Measurements from ENCODE around the gene ZNF195. TPM values are rescaled to one million over a fixed set of nuclear protein-coding genes. Genes with fewer than 3 reads are reported as not detected.

ZNF195 gene
- total RNA-seq, 4 donors from 2014 or later, result 36.1 to 94.1 (median 40.6) TPM

DNA sequence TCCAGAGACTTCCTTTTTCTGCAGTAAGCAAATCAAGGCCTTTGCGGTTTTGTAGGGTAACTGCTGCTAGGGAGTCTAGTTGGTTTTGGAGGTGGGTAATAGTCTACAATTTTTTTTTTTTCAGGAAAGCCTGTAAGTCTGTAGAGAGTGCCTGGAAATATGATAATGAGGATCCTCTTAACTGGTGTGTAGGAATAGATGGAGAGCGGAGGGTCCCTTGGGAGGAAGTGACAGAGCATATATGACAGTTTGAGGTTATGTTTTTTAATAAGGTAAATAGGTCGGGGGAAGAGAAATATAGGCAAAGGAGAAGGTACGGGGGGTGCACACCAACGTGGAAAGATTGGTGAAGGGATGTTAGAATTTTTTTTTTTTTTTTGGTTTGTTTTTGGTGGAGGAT is 25.9 kb downstream of the ZNF195 start:
- TF ChIP-seq, protein P1, sequence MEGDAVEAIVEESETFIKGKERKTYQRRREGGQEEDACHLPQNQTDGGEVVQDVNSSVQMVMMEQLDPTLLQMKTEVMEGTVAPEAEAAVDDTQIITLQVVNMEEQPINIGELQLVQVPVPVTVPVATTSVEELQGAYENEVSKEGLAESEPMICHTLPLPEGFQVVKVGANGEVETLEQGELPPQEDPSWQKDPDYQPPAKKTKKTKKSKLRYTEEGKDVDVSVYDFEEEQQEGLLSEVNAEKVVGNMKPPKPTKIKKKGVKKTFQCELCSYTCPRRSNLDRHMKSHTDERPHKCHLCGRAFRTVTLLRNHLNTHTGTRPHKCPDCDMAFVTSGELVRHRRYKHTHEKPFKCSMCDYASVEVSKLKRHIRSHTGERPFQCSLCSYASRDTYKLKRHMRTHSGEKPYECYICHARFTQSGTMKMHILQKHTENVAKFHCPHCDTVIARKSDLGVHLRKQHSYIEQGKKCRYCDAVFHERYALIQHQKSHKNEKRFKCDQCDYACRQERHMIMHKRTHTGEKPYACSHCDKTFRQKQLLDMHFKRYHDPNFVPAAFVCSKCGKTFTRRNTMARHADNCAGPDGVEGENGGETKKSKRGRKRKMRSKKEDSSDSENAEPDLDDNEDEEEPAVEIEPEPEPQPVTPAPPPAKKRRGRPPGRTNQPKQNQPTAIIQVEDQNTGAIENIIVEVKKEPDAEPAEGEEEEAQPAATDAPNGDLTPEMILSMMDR (IDR thresholded peaks at IDR 0.05), result no peak
- TF ChIP-seq POLR2A (IDR thresholded peaks at IDR 0.05), result no peak
- Histone ChIP-seq H3K27ac (no peak overlapping the region), H3K36me3 (peaks cover 0 to 2% (median 0%) of the 10 kb centered on the region in 3 donors), H3K4me1 (no peaks in the 10 kb centered on the region), H3K4me3 (no peak overlapping the region), H3K9me3 (peaks cover 0 to 22% (median 8%) of the 10 kb centered on the region in 4 donors), H3K27me3 (no peaks in the 10 kb centered on the region)
- no peak for DNase-seq

DNA sequence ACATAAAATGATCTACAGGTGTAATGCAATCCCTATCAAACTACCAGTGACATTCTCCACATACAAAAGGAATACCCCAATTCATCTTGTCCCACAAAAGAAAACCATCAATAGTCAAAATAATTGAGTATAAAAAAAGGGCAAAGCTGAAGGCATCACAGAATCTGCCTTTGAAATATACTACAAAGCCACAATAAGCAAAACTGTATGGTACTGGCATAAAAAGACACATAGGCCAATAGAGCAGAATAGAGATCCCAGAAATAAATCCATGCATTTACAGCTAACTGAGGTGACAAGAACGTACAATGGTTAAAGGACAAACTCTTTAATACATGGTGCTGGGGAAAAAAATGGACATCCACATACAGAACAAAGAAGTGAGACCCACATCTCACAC is 31.8 kb downstream of the ZNF195 start:
- TF ChIP-seq, protein P1 (IDR thresholded peaks at IDR 0.05), result no peak
- TF ChIP-seq POLR2A (IDR thresholded peaks at IDR 0.05), result no peak
- Histone ChIP-seq H3K9me3 (no peaks in the 10 kb centered on the region), H3K36me3 (no peaks in the 10 kb centered on the region), H3K4me3 (no peak overlapping the region), H3K4me1 (no peaks in the 10 kb centered on the region), H3K27ac (no peak overlapping the region), H3K27me3 (no peaks in the 10 kb centered on the region)
- DNase-seq, result no peak

DNA sequence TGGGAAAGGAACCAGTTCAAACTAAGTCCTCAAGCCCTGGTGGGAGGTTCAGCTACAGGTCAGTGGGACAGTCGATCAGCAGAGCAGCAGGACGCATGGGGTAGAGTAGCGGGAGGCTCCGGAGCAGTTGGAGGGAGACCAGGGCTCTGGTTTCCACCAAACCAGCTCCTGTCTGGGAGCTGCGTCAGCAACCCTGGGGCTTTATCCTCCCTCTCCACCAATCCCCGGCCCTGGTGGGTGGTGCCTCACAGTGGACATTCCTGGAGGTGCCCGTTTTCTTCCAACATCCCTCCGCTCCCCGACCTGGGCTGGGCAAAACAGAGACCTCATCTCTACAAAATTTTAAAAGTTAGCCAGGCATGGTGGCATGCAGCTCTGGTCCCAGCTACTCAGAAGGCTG is 32.4 kb downstream of the ZNF195 start:
- Histone ChIP-seq H3K4me3 (no peak overlapping the region), H3K4me1 (no peaks in the 10 kb centered on the region), H3K27me3 (no peaks in the 10 kb centered on the region), H3K36me3 (no peaks in the 10 kb centered on the region), H3K27ac (no peak overlapping the region), H3K9me3 (no peaks in the 10 kb centered on the region)
- TF ChIP-seq, protein P1 (IDR thresholded peaks at IDR 0.05), result no peak
- TF ChIP-seq POLR2A (IDR thresholded peaks at IDR 0.05), result no peak
- DNase-seq, result no peak

DNA sequence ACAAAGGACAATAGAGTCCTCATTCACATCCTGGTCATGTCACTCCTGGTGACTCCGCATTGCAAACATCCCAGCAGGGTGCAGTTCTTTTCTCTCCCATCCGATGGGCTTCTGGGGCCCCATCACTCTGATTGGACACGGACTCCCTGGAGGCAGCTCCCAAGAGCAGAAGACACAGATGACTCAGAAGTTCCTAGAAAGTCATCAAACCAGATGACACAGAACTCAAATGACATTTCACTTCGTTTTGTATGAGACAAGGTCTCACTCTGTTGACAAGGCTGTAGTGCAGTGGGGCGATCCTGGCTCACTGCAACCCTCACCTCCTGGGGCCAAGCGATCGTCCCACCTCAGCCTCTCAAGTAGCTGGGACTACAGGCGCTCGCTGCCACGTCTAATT is 33.2 kb downstream of the ZNF195 start:
- H3K27me3 ChIP-seq, result no peaks in the 10 kb centered on the region
- H3K36me3 ChIP-seq, result no peaks in the 10 kb centered on the region
- H3K27ac ChIP-seq, result no peak overlapping the region
- no peak for TF ChIP-seq POLR2A (IDR thresholded peaks at IDR 0.05)
- TF ChIP-seq, protein P1 (IDR thresholded peaks at IDR 0.05), result no peak
- no peaks in the 10 kb centered on the region for H3K9me3 ChIP-seq
- H3K4me1 ChIP-seq, result no peaks in the 10 kb centered on the region
- no peak for DNase-seq
- H3K4me3 ChIP-seq, result no peak overlapping the region

DNA sequence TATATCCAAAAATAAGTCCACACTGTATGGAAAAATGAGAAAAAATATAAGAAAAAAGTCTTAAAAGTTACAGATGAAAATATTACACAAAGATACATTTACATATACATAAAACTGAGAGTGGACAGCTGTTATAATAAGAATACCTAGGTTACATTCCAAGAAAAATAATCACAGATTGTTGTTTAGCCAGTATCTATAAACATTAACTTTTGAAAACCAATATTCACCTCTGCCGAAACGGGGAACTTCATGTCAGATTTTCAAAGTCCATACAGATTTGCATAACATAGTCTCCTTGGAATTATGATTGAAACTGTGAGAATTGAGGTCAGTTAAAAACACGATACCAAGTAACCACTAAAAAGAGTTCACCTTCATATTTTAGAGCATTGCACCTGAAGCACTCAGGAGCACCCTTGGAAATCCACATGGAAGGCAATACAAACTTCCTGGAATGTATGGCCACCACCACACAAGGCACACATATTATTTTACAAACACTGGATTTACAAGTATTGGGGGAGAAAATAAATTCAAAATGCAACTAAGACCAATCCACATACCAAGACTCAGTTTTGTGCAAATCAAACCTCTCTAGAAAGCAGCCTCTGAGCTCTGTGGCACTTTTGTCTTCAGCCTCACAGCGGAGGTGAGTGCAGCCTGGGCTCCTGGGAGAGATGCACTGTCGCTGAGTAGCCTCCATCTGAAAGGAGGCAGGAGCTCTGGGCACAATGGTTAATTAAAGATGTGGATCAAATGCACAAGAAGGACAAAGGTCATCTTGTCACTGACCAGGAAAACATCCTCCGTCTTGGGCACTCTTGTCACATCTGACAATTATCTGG is 34.4 kb downstream of the ZNF195 start:
- no peaks in the 10 kb centered on the region for H3K4me1 ChIP-seq
- no peak for DNase-seq
- TF ChIP-seq, protein P1 (IDR thresholded peaks at IDR 0.05), result no peak
- TF ChIP-seq POLR2A (IDR thresholded peaks at IDR 0.05), result no peak
- H3K27me3 ChIP-seq, result no peaks in the 10 kb centered on the region
- no peak overlapping the region for H3K4me3 ChIP-seq
- H3K9me3 ChIP-seq, result no peaks in the 10 kb centered on the region
- H3K27ac ChIP-seq, result no peak overlapping the region
- no peaks in the 10 kb centered on the region for H3K36me3 ChIP-seq

Measured in Peyer's patch (tissue), 4 donors.